Measurements from ENCODE around the gene SNX8. TPM values are rescaled to one million over a fixed set of nuclear protein-coding genes. Genes with fewer than 3 reads are reported as not detected.

SNX8 gene, protein sequence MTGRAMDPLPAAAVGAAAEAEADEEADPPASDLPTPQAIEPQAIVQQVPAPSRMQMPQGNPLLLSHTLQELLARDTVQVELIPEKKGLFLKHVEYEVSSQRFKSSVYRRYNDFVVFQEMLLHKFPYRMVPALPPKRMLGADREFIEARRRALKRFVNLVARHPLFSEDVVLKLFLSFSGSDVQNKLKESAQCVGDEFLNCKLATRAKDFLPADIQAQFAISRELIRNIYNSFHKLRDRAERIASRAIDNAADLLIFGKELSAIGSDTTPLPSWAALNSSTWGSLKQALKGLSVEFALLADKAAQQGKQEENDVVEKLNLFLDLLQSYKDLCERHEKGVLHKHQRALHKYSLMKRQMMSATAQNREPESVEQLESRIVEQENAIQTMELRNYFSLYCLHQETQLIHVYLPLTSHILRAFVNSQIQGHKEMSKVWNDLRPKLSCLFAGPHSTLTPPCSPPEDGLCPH
- total RNA-seq: 17.2 and 41.7 TPM in 2 replicates

DNA sequence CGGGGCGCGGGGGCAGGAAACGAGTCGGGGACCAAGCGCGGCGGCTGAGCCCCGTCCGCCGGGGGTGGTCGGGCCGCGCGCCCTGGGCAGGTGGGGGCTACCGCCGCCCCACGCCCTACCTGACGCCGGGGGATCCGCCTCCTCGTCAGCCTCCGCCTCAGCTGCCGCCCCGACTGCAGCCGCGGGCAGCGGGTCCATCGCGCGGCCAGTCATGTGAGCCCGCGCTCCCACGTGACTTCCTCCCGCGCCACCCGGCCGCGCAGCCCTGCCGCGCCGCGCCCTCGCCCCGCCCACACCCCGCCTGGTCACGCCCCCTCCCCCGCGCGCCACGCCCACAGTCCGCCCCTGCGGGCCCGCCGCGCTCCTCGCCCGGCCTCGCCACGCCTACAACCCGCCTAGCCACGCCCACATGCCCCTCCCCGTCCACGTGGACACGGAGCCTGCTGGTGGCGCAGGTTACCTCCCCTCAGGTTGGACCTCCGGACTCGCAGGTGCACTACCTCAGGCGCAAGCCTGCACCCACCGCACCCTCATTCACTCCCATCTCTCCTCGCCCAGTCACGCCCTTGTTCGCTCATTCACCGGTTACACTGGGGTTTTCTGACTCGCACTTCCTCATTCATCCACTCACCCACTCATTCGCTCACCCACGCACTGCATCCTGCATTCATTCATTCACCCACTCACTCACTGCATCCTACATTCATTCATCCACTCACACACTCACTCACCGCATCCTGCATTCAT lies at the start of gene SNX8:
Gene SNX8 (minus strand): TSS at position 233 of the 747 bp plus-strand sequence. CDS start 20 bp downstream, at position 213.

DNA sequence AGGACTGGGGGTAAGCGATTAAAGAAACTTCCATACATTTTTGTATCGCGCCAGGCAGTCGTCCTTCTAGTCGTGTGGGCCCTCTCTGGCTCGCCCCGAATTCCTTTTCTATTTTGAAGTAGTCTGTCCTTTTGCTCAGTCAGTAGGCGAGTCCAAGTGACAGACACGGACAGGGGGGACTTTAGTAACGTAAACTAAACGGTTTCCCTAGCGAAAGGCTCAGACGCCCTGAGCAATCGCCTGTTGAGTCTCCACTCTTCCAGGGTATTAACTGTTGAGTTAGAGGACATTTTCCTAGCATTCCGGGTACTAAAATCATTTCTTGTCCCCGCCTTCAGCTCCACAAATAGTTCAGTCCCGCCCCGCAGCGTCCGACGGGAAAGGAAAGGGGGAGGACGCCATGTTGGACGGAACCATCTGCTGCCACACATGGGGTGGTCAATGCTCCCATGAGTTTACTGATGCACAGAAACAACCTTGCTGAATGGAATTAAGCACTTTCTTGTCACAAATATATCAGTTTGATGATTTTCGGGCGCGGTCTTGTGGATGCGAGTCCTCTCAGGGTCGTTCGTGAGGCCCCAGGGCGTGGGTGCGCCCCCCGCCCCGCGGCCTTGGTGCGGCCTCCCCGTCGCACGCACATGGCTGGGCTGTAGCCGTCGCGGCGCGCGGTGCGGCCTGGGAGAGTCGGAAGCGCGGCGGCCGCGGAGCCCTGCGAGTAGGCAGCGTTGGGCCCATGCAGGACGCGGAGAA lies 40.1 kb upstream of the SNX8 start, which contains the start of gene EIF3B:
Gene EIF3B (plus strand): TSS at position 642 of the 753 bp plus-strand sequence. CDS start 95 bp downstream, at position 737.

DNA sequence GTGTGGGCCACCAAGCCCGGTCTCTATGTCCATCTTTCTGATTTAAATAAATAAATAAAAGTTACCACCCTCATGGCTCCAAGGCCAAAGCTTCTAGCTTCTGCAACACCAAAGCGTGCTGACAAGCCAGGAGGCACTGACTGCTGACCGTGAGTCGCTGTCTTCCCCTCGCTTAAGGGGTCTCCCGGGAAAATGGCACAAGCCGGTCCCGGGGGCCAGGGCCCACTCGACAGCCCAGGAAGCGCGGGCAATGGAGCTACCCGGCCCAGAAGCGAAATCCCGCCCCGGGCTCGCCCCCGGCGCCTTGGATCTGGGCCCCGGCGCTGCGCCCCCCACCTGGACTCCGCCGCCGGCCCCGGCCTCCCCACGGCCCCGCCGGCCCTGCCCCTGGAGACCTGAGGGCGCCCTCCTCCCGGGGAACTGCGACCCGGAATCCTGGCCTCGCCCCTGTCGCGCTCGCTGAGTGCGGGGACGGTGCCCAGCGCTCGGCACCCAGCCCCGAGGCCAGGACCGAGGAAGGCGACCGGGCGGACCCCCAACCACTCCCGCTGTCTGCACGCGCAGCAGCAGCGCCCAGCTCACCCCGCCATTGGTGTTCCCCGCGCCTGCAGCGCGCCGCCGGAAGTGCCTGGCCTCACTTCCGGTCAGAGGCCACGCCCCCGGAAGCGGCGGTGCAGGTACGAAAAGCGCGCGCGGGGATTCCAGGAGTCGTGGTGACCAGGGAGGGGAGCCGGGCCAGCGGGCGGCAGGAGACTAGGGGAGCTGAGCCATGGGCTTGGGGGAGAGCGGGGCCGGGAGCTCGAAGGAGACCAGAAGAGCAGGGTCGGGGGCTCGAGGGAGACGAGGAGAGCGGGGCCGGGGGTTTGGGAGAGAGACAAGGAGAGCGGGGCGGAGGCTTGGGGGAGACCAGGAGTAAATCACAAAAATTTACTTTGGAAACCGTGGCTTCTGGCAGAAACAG lies 72.4 kb downstream of the SNX8 start, which contains the start of the genes MRM2 and NUDT1:
Gene MRM2 (minus strand): TSS at position 626 of the 961 bp plus-strand sequence. CDS start 36 bp downstream, at position 590.
Gene NUDT1 (plus strand): TSS at position 647 of the 961 bp plus-strand sequence. CDS start 2,349 bp downstream, outside the sequence.

DNA sequence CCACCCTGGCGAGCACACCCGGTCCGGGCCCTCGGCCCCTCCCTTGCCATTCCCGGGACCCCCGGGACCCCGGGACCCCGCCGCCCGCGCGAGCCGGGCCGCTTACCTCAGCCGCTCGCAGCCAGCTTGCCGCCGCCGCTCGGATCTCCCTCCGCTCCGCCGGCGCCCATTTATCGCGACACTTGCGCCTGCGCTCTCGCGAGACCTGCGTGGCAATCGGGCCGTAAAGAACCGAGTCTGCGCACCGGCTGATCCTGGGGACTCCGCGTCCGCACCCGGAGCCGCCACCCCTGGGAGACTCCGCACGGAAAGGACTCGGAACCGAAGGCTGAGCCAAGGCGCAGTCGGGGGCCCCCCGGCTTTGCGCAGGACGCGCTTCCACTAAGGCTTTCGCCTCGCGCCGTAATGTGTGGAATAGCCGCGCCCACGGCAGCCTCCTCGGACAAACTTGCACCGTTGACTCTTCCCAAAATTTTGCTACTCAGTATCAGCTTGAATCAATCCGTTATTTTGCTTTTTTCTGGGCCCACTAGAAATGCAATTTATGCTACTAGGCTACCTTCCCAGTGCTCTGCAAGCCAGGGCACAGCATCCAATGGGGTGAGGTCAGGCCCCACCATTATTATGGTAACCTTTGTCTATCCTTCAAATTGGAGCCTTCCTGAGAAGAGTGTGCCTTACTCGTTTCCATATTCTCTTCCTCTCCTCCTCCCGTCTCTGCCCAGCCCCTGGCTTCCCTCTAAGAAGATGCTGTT lies 81.3 kb downstream of the SNX8 start, which contains the start of gene MAD1L1:
Gene MAD1L1 (minus strand): TSS at position 180 of the 755 bp plus-strand sequence. CDS start 2,812 bp downstream, outside the sequence.

Other genes with a start within 250 kb of the SNX8 start
- gene MAD1L1, start 81.5 kb downstream of the SNX8 start, total RNA-seq: 34.4 and 44.9 TPM in 2 replicates
- gene MRM2, start 72.2 kb downstream of the SNX8 start, total RNA-seq: 11.6 and 13.4 TPM in 2 replicates
- 11.2 and 12.2 TPM in 2 replicates for gene NUDT1, start 72.2 kb downstream of the SNX8 start, total RNA-seq
- gene EIF3B, start 40.4 kb upstream of the SNX8 start, total RNA-seq: 205 and 273 TPM in 2 replicates
- gene CHST12, start 89.2 kb upstream of the SNX8 start, total RNA-seq: 4.5 and 10.8 TPM in 2 replicates
- gene GRIFIN, start 162.0 kb upstream of the SNX8 start, total RNA-seq: not detected in 2 replicates
- 12.2 and 16.6 TPM in 2 replicates for gene LFNG, start 205.3 kb upstream of the SNX8 start, total RNA-seq
- gene BRAT1, start 241.1 kb upstream of the SNX8 start, total RNA-seq: 24.1 and 31.8 TPM in 2 replicates
- gene IQCE, start 244.5 kb upstream of the SNX8 start, total RNA-seq: 6.8 and 11.7 TPM in 2 replicates